DOHH2 (cell line): Measurements from ENCODE around the gene R3HDM2.

Experiments
- H3F3A ChIP-seq: fragments of 200-600 bp; sonication (generic), shearing (Covaris generic); 2 replicates; pipeline ENCODE4 v1.6.0; 2016; ENCODE audit warnings: antibody characterized with exemption, mild to moderate bottlenecking; ENCODE audit not compliant: control insufficient read depth, insufficient read depth
- H3K27ac ChIP-seq: fragments of 200-600 bp; sonication (generic); 2 replicates; pipeline ENCODE4 v1.5.1; 2014; ENCODE audit warnings: low read depth, mild to moderate bottlenecking, low read length, moderate library complexity
- H3K27me3 ChIP-seq: fragments of 200-600 bp; sonication (generic); 2 replicates; pipeline ENCODE4 v1.6.1; 2014; ENCODE audit warnings: mild to moderate bottlenecking, low read length, mixed read lengths; ENCODE audit not compliant: control insufficient read depth
- H3K36me3 ChIP-seq: fragments of 200-600 bp; sonication (generic); 2 replicates; pipeline ENCODE4 v1.6.1; 2014; ENCODE audit warnings: mild to moderate bottlenecking, low read length, moderate library complexity, mixed read lengths; ENCODE audit not compliant: control insufficient read depth
- H3K4me1 ChIP-seq: fragments of 200-600 bp; sonication (generic); 2 replicates; pipeline ENCODE4 v1.6.1; 2014; ENCODE audit warnings: mild to moderate bottlenecking, low read length, mixed read lengths; ENCODE audit not compliant: control insufficient read depth
- H3K4me2 ChIP-seq: fragments of 200-600 bp; sonication (generic); 2 replicates; pipeline ENCODE4 v1.6.0; 2014; ENCODE audit warnings: mild to moderate bottlenecking, low read length, moderate library complexity
- H3K4me3 ChIP-seq: fragments of 200-600 bp; sonication (generic); 2 replicates; pipeline ENCODE4 v1.5.1; 2014; ENCODE audit warnings: mild to moderate bottlenecking, low read length, mixed read lengths
- H3K79me2 ChIP-seq: fragments of 200-600 bp; sonication (generic); 2 replicates; pipeline ENCODE4 v1.6.1; 2014; ENCODE audit warnings: mild to moderate bottlenecking, low read length, mixed read lengths; ENCODE audit not compliant: control insufficient read depth
- H3K9me2 ChIP-seq: fragments of 200-600 bp; sonication (generic); replicated peaks from 2 replicates; pipeline ENCODE4 v1.6.1; 2014; ENCODE audit warnings: mild to moderate bottlenecking, low read length, mixed read lengths; ENCODE audit not compliant: control insufficient read depth
- H3K9me3 ChIP-seq: fragments of 200-600 bp; sonication (generic); 2 replicates; pipeline ENCODE4 v1.6.1; 2014; ENCODE audit warnings: antibody characterized with exemption, low read length, mixed read lengths; ENCODE audit not compliant: control insufficient read depth, insufficient read depth
- H4K20me1 ChIP-seq: fragments of 200-600 bp; sonication (generic); 2 replicates; pipeline ENCODE4 v1.6.0; 2014; ENCODE audit warnings: low read depth, mild to moderate bottlenecking, antibody characterized with exemption, low read length, moderate library complexity; ENCODE audit not compliant: control insufficient read depth, insufficient read depth
- CTCF ChIP-seq: fragments of 200-600 bp; sonication (generic); IDR thresholded peaks from one replicate; pipeline ENCODE4 v1.5.1; 2014; ENCODE audit warnings: antibody characterized with exemption, mild to moderate bottlenecking, low read depth, low read length; ENCODE audit not compliant: poor library complexity, severe bottlenecking
- EZH2phosphoT487 ChIP-seq: fragments of 200-600 bp; sonication (generic); IDR thresholded peaks from 2 replicates; pipeline ENCODE4 v1.6.1; 2017; ENCODE audit warnings: borderline replicate concordance, mild to moderate bottlenecking, antibody characterized with exemption, low read length, moderate library complexity, mixed read lengths

Gene R3HDM2

GRCh38 chr12:57452937-57453509, 22.2 kb upstream of the R3HDM2 start:
- TF ChIP-seq CTCF = peak; percentile 86
- TF ChIP-seq EZH2phosphoT487 = no peak
- Histone ChIP-seq H3K9me2 (no peaks in the 10 kb centered on the region), H3K4me1 (peaks cover 28% of the 10 kb centered on the region), H3K4me2 (no peak overlapping the region), H4K20me1 (no peaks in the 10 kb centered on the region), H3K27me3 (no peaks in the 10 kb centered on the region), H3K9me3 (no peaks in the 10 kb centered on the region), H3K4me3 (no peak overlapping the region), H3F3A (peaks cover 5% of the 10 kb centered on the region; the same call in 1 of the 2 replicates), H3K27ac (no peak overlapping the region), H3K36me3 (no peaks in the 10 kb centered on the region), H3K79me2 (no peaks in the 10 kb centered on the region)

- H3F3A ChIP-seq = no peaks in the 10 kb centered on the region
- H3K36me3 ChIP-seq = no peaks in the 10 kb centered on the region
- no peaks in the 10 kb centered on the region for H3K9me3 ChIP-seq
- H3K4me3 ChIP-seq = no peak overlapping the region
- no peaks in the 10 kb centered on the region for H3K27me3 ChIP-seq
- H3K79me2 ChIP-seq = no peaks in the 10 kb centered on the region
- H3K4me2 ChIP-seq = no peak overlapping the region
- H3K27ac ChIP-seq = no peak overlapping the region
- peaks cover 28% of the 10 kb centered on the region for H3K4me1 ChIP-seq
- no peaks in the 10 kb centered on the region for H3K9me2 ChIP-seq
- H4K20me1 ChIP-seq = no peaks in the 10 kb centered on the region
- TF ChIP-seq EZH2phosphoT487 (no peak), CTCF (no peak)
These were observed 21.5 kb upstream of the R3HDM2 start for GRCh38 chr12:57452181-57452936.

GRCh38 chr12:57451233-57451778, 20.5 kb upstream of the R3HDM2 start:
- Histone ChIP-seq H3K4me3 (no peak overlapping the region), H3F3A (no peaks in the 10 kb centered on the region), H3K9me2 (no peaks in the 10 kb centered on the region), H3K4me2 (no peak overlapping the region), H3K79me2 (no peaks in the 10 kb centered on the region), H3K36me3 (no peaks in the 10 kb centered on the region), H3K27ac (no peak overlapping the region), H4K20me1 (no peaks in the 10 kb centered on the region), H3K9me3 (no peaks in the 10 kb centered on the region), H3K4me1 (peaks cover 28% of the 10 kb centered on the region), H3K27me3 (no peaks in the 10 kb centered on the region)
- no peak for TF ChIP-seq EZH2phosphoT487
- no peak for TF ChIP-seq CTCF
